Measurements from ENCODE around the gene IQSEC1. TPM values are rescaled to one million over a fixed set of nuclear protein-coding genes. Genes with fewer than 3 reads are reported as not detected.

Gene IQSEC1
- total RNA-seq, 4 donors from 2014 or later, result 56.1 to 99.5 (median 78.2) TPM

- DNase-seq (ENCODE audit: extremely low spot score), result no peak
- Histone ChIP-seq H3K4me1 (peaks cover 60 to 83% (median 78%) of the 10 kb centered on the region in 4 donors), H3K36me3 (no peaks in the 10 kb centered on the region), H3K27ac (replicated peaks in 1 of 4) (peak overlapping the region in 3 of 4 donors; percentile 30 to 41 (median 34)), H3K9me3 (no peaks in the 10 kb centered on the region), H3K27me3 (no peaks in the 10 kb centered on the region), H3K4me3 (peak overlapping the region; percentile 15 to 34 (median 26))
- TF ChIP-seq POLR2A (IDR thresholded peaks at IDR 0.05; ENCODE audit: low read depth) (no peak), CTCF (IDR thresholded peaks at IDR 0.05) (no peak), POLR2AphosphoS5 (IDR thresholded peaks at IDR 0.05) (no peak), EP300 (IDR thresholded peaks at IDR 0.05) (no peak)
- intact Hi-C loops (cut with DNase I), result no loop called here
- whole genome bisulfite sequencing, result 56% methylated on average over 4 of the region's 15 CpGs
Measured at GRCh38 chr3:13018561-13019242, 54.5 kb downstream of the IQSEC1 start.

GRCh38 chr3:13018043-13018451 is 55.2 kb downstream of the IQSEC1 start:
- WGBS, result no CpG with 5 or more reads among the region's 8 CpGs
- TF ChIP-seq EP300 (IDR thresholded peaks at IDR 0.05), result no peak
- intact Hi-C loops (cut with DNase I), result no loop called here
- H3K4me3 ChIP-seq, result no peak overlapping the region
- H3K4me1 ChIP-seq, result peaks cover 56 to 77% (median 74%) of the 10 kb centered on the region in 4 donors
- DNase-seq (ENCODE audit: extremely low spot score), result no peak
- H3K36me3 ChIP-seq, result no peaks in the 10 kb centered on the region
- H3K27me3 ChIP-seq, result no peaks in the 10 kb centered on the region
- H3K27ac ChIP-seq (replicated peaks in 1 of 4), result peak overlapping the region in 2 of 4 donors; percentile 34 to 41
- no peaks in the 10 kb centered on the region for H3K9me3 ChIP-seq

GRCh38 chr3:13017361-13018042 is 55.7 kb downstream of the IQSEC1 start:
- Histone ChIP-seq H3K9me3 (no peaks in the 10 kb centered on the region), H3K36me3 (no peaks in the 10 kb centered on the region), H3K27me3 (no peaks in the 10 kb centered on the region), H3K4me3 (no peak overlapping the region), H3K27ac (replicated peaks in 1 of 4) (peak overlapping the region in 1 of 4 donors; percentile 34), H3K4me1 (peaks cover 51 to 72% (median 69%) of the 10 kb centered on the region in 4 donors)
- intact Hi-C loops (cut with DNase I), result no loop called here
- WGBS, result 81% methylated on average over 13 of the region's 16 CpGs
- no peak for TF ChIP-seq POLR2A (IDR thresholded peaks at IDR 0.05; ENCODE audit: low read depth)
- no peak for TF ChIP-seq POLR2AphosphoS5 (IDR thresholded peaks at IDR 0.05)
- no peak for TF ChIP-seq EP300 (IDR thresholded peaks at IDR 0.05)
- no peak for DNase-seq (ENCODE audit: extremely low spot score)

- intact Hi-C loops (cut with DNase I), result no loop called here
- Histone ChIP-seq H3K36me3 (no peaks in the 10 kb centered on the region), H3K27ac (replicated peaks in 1 of 4) (peak overlapping the region; percentile 68 to 80 (median 68)), H3K4me3 (peak overlapping the region in 1 of 4 donors; percentile 27), H3K9me3 (no peaks in the 10 kb centered on the region), H3K4me1 (peaks cover 44 to 65% (median 62%) of the 10 kb centered on the region in 4 donors), H3K27me3 (no peaks in the 10 kb centered on the region)
- TF ChIP-seq CTCF (IDR thresholded peaks at IDR 0.05), result no peak
- no peak for TF ChIP-seq POLR2AphosphoS5 (IDR thresholded peaks at IDR 0.05)
- TF ChIP-seq EP300 (IDR thresholded peaks at IDR 0.05), result no peak
- no peak for TF ChIP-seq POLR2A (IDR thresholded peaks at IDR 0.05; ENCODE audit: low read depth)
- WGBS, result 82% methylated on average over 9 of the region's 9 CpGs
- no peak for DNase-seq (ENCODE audit: extremely low spot score)
Measured at GRCh38 chr3:13016721-13017255, 56.4 kb downstream of the IQSEC1 start.

- Histone ChIP-seq H3K4me3 (peak overlapping the region; percentile 22 to 47 (median 30)), H3K27me3 (no peaks in the 10 kb centered on the region), H3K9me3 (no peaks in the 10 kb centered on the region), H3K4me1 (peaks cover 38 to 59% (median 56%) of the 10 kb centered on the region in 4 donors), H3K36me3 (no peaks in the 10 kb centered on the region), H3K27ac (replicated peaks in 1 of 4) (peak overlapping the region; percentile 68 to 80 (median 68))
- DNase-seq (ENCODE audit: extremely low spot score), result no peak
- WGBS, result 53% methylated on average over 16 of the region's 17 CpGs
- intact Hi-C loops (cut with DNase I), result no loop called here
- TF ChIP-seq POLR2AphosphoS5 (IDR thresholded peaks at IDR 0.05) (peak in 1 of 2 donors; percentile 25), POLR2A (IDR thresholded peaks at IDR 0.05; ENCODE audit: low read depth) (no peak)
Measured at GRCh38 chr3:13016083-13016720, 57.0 kb downstream of the IQSEC1 start.
